H9 (cell line): Measurements from ENCODE around the gene PLCH2. TPM values are rescaled to one million over a fixed set of nuclear protein-coding genes. Genes with fewer than 3 reads are reported as not detected.

Experiments used
- DNase-seq: peaks from one replicate; pipeline ENCODE4 v3.0.0-alpha.2; 2017
- H2AFZ ChIP-seq: one replicate; pipeline ENCODE4 v1.6.1; 2013; ENCODE audit warnings: mild to moderate bottlenecking, low read length, control low read depth, moderate library complexity
- H2AK5ac ChIP-seq: 2 replicates; pipeline ENCODE4 v1.6.1; 2013; ENCODE audit warnings: low read length, control low read depth, mixed read lengths; ENCODE audit not compliant: insufficient read length
- H2BK120ac ChIP-seq: one replicate; pipeline ENCODE4 v1.6.1; 2013; ENCODE audit warnings: low read depth, mild to moderate bottlenecking, low read length, control low read depth, inconsistent platforms; ENCODE audit not compliant: poor library complexity, severe bottlenecking
- H2BK12ac ChIP-seq: 2 replicates; pipeline ENCODE4 v1.6.1; 2013; ENCODE audit warnings: low read length, control low read depth, mixed read lengths, low read depth; ENCODE audit not compliant: insufficient read length
- H2BK15ac ChIP-seq: 2 replicates; pipeline ENCODE4 v1.6.1; 2013; ENCODE audit warnings: low read depth, low read length, control low read depth
- H2BK20ac ChIP-seq: one replicate; pipeline ENCODE4 v1.6.1; 2013; ENCODE audit warnings: low read depth, mild to moderate bottlenecking, low read length, control low read depth, inconsistent platforms; ENCODE audit not compliant: poor library complexity, severe bottlenecking
- H2BK5ac ChIP-seq: 2 replicates; pipeline ENCODE4 v1.6.1; 2013; ENCODE audit warnings: low read length, control low read depth, mixed read lengths; ENCODE audit not compliant: insufficient read length
- H3K14ac ChIP-seq: 2 replicates; pipeline ENCODE4 v1.6.1; 2013; ENCODE audit warnings: low read length, control low read depth; ENCODE audit not compliant: insufficient read depth
- H3K18ac ChIP-seq: 2 replicates; pipeline ENCODE4 v1.6.1; 2013; ENCODE audit warnings: low read depth, mild to moderate bottlenecking, mixed read lengths, low read length, control low read depth; ENCODE audit not compliant: insufficient read length
- H3K23ac ChIP-seq: 2 replicates; pipeline ENCODE4 v1.6.1; 2013; ENCODE audit warnings: low read length, control low read depth, mixed read lengths, low read depth; ENCODE audit not compliant: insufficient read length
- H3K23me2 ChIP-seq: 2 replicates; pipeline ENCODE4 v1.6.1; 2013; ENCODE audit warnings: low read depth, mild to moderate bottlenecking, mixed read lengths, low read length, control low read depth; ENCODE audit not compliant: insufficient read length, poor library complexity, severe bottlenecking
- H3K27ac ChIP-seq: 2 replicates; pipeline ENCODE4 v1.5.1; 2013; ENCODE audit warnings: low read length, control low read depth, mixed read lengths, low read depth; ENCODE audit not compliant: insufficient read length
- H3K27me3 ChIP-seq: 2 replicates; pipeline ENCODE4 v1.6.1; 2013; ENCODE audit warnings: low read length, control low read depth, inconsistent platforms; ENCODE audit not compliant: insufficient read depth
- H3K4ac ChIP-seq: 2 replicates; pipeline ENCODE4 v1.6.1; 2013; ENCODE audit warnings: low read depth, mild to moderate bottlenecking, control low read depth, inconsistent platforms, low read length, moderate library complexity
- H3K4me1 ChIP-seq: 2 replicates; pipeline ENCODE4 v1.6.1; 2013; ENCODE audit warnings: low read length, control low read depth, inconsistent platforms; ENCODE audit not compliant: insufficient read depth
- H3K4me2 ChIP-seq: 2 replicates; pipeline ENCODE4 v1.6.1; 2013; ENCODE audit warnings: low read length, control low read depth, mixed read lengths; ENCODE audit not compliant: insufficient read length, insufficient read depth
- H3K56ac ChIP-seq: 2 replicates; pipeline ENCODE4 v1.6.1; 2013; ENCODE audit warnings: low read depth, mild to moderate bottlenecking, mixed read lengths, low read length, control low read depth; ENCODE audit not compliant: insufficient read length
- H3K79me1 ChIP-seq: 2 replicates; pipeline ENCODE4 v1.6.1; 2013; ENCODE audit warnings: low read depth, mild to moderate bottlenecking, moderate library complexity, low read length, control low read depth, inconsistent platforms; ENCODE audit not compliant: insufficient read depth, poor library complexity, severe bottlenecking
- H3K79me2 ChIP-seq: 2 replicates; pipeline ENCODE4 v1.6.1; 2013; ENCODE audit warnings: low read length, control low read depth, inconsistent platforms; ENCODE audit not compliant: insufficient read depth
- H3K9ac ChIP-seq: 2 replicates; pipeline ENCODE4 v1.6.1; 2013; ENCODE audit warnings: low read length, control low read depth, mixed read lengths; ENCODE audit not compliant: insufficient read length; ENCODE audit errors: extremely low read depth
- H3K9me3 ChIP-seq: one replicate; pipeline ENCODE4 v1.6.1; 2013; ENCODE audit warnings: low read depth, low read length, inconsistent platforms; ENCODE audit not compliant: control insufficient read depth
- H3T11ph ChIP-seq: one replicate; pipeline ENCODE4 v1.6.1; 2013; ENCODE audit warnings: mild to moderate bottlenecking, low read length, control low read depth, inconsistent platforms
- H4K20me1 ChIP-seq: one replicate; pipeline ENCODE4 v1.6.1; 2013; ENCODE audit not compliant: control insufficient read depth, insufficient read length, insufficient read depth
- H4K5ac ChIP-seq: 2 replicates; pipeline ENCODE4 v1.6.1; 2013; ENCODE audit warnings: low read depth, mild to moderate bottlenecking, mixed read lengths, low read length, control low read depth; ENCODE audit not compliant: insufficient read length
- H4K8ac ChIP-seq: replicated peaks from 2 replicates; pipeline ENCODE4 v1.6.1; 2013; ENCODE audit warnings: low read length, control low read depth, mixed read lengths, low read depth; ENCODE audit not compliant: insufficient read length
- H4K91ac ChIP-seq: 2 replicates; pipeline ENCODE4 v1.6.1; 2013; ENCODE audit warnings: low read depth, mild to moderate bottlenecking, moderate library complexity, mixed read lengths, low read length, control low read depth; ENCODE audit not compliant: insufficient read length
- H3K27ac Mint-ChIP-seq, 3 experiments: 2 replicates in 2 of 3; 3 replicates in 1 of 3; pipeline ENCODE4 v1.8.0; 2020 to 2021; ENCODE audit warnings: mixed read lengths in 3 of 3, mild to moderate bottlenecking in 1 of 3, moderate library complexity in 1 of 3
- H3K27me3 Mint-ChIP-seq: 2 replicates; pipeline ENCODE4 v1.8.0; 2021; ENCODE audit warnings: low read depth, mild to moderate bottlenecking, moderate library complexity, mixed read lengths
- H3K36me3 Mint-ChIP-seq, 3 experiments: 2 replicates in 2 of 3; 3 replicates in 1 of 3; pipeline ENCODE4 v1.8.0; 2020 to 2021; ENCODE audit warnings: low read depth in 3 of 3, mixed read lengths in 3 of 3; ENCODE audit not compliant: insufficient read depth in 1 of 3
- H3K4me1 Mint-ChIP-seq, 2 experiments: 2 replicates each; pipeline ENCODE4 v1.8.0; 2020; ENCODE audit warnings: mixed read lengths in 2 of 2
- H3K4me3 Mint-ChIP-seq, 2 experiments: 2 replicates in 1 of 2; 3 replicates in 1 of 2; pipeline ENCODE4 v1.8.0; 2020 to 2021; ENCODE audit warnings: mild to moderate bottlenecking in 2 of 2, mixed read lengths in 2 of 2, moderate library complexity in 1 of 2
- H3K9me3 Mint-ChIP-seq, 2 experiments: 2 replicates in 1 of 2; 3 replicates in 1 of 2; pipeline ENCODE4 v1.8.0; 2020; ENCODE audit warnings: mild to moderate bottlenecking in 2 of 2, mixed read lengths in 2 of 2, moderate library complexity in 1 of 2
- CTCF ChIP-seq: fragments of 200-600 bp; sonication (generic); conservative IDR thresholded peaks from 3 replicates; pipeline ENCODE4 v1.8.0; 2021; ENCODE audit warnings: antibody characterized with exemption, mild to moderate bottlenecking
- WGBS: extraction: QIAGEN DNeasy Blood & Tissue Kit; methylation state at CpG from one replicate; pipeline ENCODE4 v1.1.7; 2013; ENCODE audit warnings: missing lambda C conversion rate, low lambda C conversion rate, mixed read lengths; ENCODE audit not compliant: insufficient read length; ENCODE audit errors: extremely low coverage; 5-methylcytosine and 5-hydroxymethylcytosine counted together
- total RNA-seq: library from RNA; stranded (reverse); gene quantifications from 2 replicates; pipeline ENCODE4 v1.2.1, GENCODE V29; 2021

PLCH2 gene
- total RNA-seq, 1 experiment from 2014 or later: 0.09 TPM

- Histone ChIP-seq H4K20me1 (peaks cover 3% of the 10 kb centered on the region), H4K8ac (no peak overlapping the region), H2BK12ac (no peak overlapping the region), H2BK15ac (no peak overlapping the region), H2BK5ac (no peak overlapping the region), H3K27me3 (peaks cover 28% of the 10 kb centered on the region; the same call in 1 of the 2 replicates), H2AFZ (no peak overlapping the region), H3K79me2 (no peaks in the 10 kb centered on the region), H2BK20ac (no peak overlapping the region), H3K27ac (no peak overlapping the region), H3K23me2 (no peaks in the 10 kb centered on the region), H3T11ph (no peak overlapping the region), H3K79me1 (no peaks in the 10 kb centered on the region), H3K9ac (no peak overlapping the region), H2AK5ac (no peak overlapping the region), H3K23ac (no peak overlapping the region), H2BK120ac (no peak overlapping the region), H3K4ac (no peak overlapping the region), H3K4me2 (no peak overlapping the region), H3K14ac (no peak overlapping the region), H3K9me3 (no peaks in the 10 kb centered on the region), H4K91ac (no peak overlapping the region), H3K56ac (no peak overlapping the region), H4K5ac (no peak overlapping the region), H3K4me1 (no peaks in the 10 kb centered on the region), H3K18ac (no peak overlapping the region)
- WGBS: no CpG with 5 or more reads among the region's 11 CpGs
- H3K27ac Mint-ChIP-seq: no peak overlapping the region
- H3K27me3 Mint-ChIP-seq: peaks cover 96% of the 10 kb centered on the region
- peak overlapping the region in 1 of 2 experiments; percentile 30; a peak in 1 of 5 replicates for H3K4me3 Mint-ChIP-seq
- H3K36me3 Mint-ChIP-seq: no peaks in the 10 kb centered on the region
- no peak for DNase-seq
- H3K9me3 Mint-ChIP-seq: peaks cover 0 to 3% of the 10 kb centered on the region in 2 experiments; a peak in 2 of 5 replicates
- H3K4me1 Mint-ChIP-seq: peaks cover 15 to 26% of the 10 kb centered on the region in 2 experiments
- no peak for TF ChIP-seq CTCF
These were observed 57.3 kb downstream of the PLCH2 start for GRCh38 chr1:2533365-2533764.
